NCI-H748 treated with DMSO at 0.1 percent for 48 hours (cell line): ENCODE results near the gene TNNI2.

Experiments used
- DNase-seq: peaks from one replicate; lab custom pipeline; 2025; lab: John Stamatoyannopoulos, UW

Gene TNNI2

GRCh38 chr11:1847006-1847735, 8.4 kb downstream of the TNNI2 start:
- DNase-seq = no peak

- no peak for DNase-seq
These were observed 9.3 kb downstream of the TNNI2 start for GRCh38 chr11:1847926-1848639.

GRCh38 chr11:1848640-1849430, 10.1 kb downstream of the TNNI2 start:
- DNase-seq = no peak

GRCh38 chr11:1851468-1852180, 12.8 kb downstream of the TNNI2 start:
- no peak for DNase-seq

- DNase-seq = no peak
These were observed 13.6 kb downstream of the TNNI2 start for GRCh38 chr11:1852271-1852876.

GRCh38 chr11:1852877-1853276, 14.1 kb downstream of the TNNI2 start, which contains the start of gene LSP1:
LSP1 (plus strand) TSS chr11:1853084; CDS start chr11:1853145, 61 bp downstream.
- no peak for DNase-seq

- no peak for DNase-seq
These were observed 14.8 kb downstream of the TNNI2 start for GRCh38 chr11:1853376-1854131.

GRCh38 chr11:1854132-1854948, 15.6 kb downstream of the TNNI2 start:
- no peak for DNase-seq

- DNase-seq = no peak
These were observed 16.4 kb downstream of the TNNI2 start for GRCh38 chr11:1854949-1855885.

GRCh38 chr11:1855886-1856265, 17.1 kb downstream of the TNNI2 start:
- DNase-seq = no peak

GRCh38 chr11:1856306-1857005, 17.7 kb downstream of the TNNI2 start:
- DNase-seq = no peak

- no peak for DNase-seq
These were observed 18.3 kb downstream of the TNNI2 start for GRCh38 chr11:1857064-1857463.

- no peak for DNase-seq
These were observed 19.4 kb downstream of the TNNI2 start for GRCh38 chr11:1858154-1858553.

GRCh38 chr11:1858576-1858975, 19.8 kb downstream of the TNNI2 start:
- DNase-seq = no peak

GRCh38 chr11:1859004-1859403, 20.2 kb downstream of the TNNI2 start:
- no peak for DNase-seq

- no peak for DNase-seq
These were observed 21.3 kb downstream of the TNNI2 start for GRCh38 chr11:1860108-1860507.

GRCh38 chr11:1861435-1862411, 22.9 kb downstream of the TNNI2 start:
- DNase-seq = no peak
